GM19395 (cell line): ENCODE data around the gene ZSCAN16.
"Not testable (repeated sequence)": the region's sequence is repeated elsewhere in the genome, so short reads cannot be mapped to it uniquely, and the experiment has no call there.

ENCODE experiments used
- ATAC-seq: cut with Tn5 transposase; IDR thresholded peaks from one replicate; pipeline ENCODE4 v1.9.1; 2021; ENCODE audit warnings: mild to moderate bottlenecking, moderate library complexity; ENCODE audit not compliant: unreplicated experiment

ZSCAN16 gene

GRCh38 chr6:28124350-28124970, at the start of gene ZSCAN16:
ZSCAN16 (plus strand) TSS chr6:28124609; CDS start chr6:28125444, 835 bp downstream.
- ATAC-seq = peak; percentile 97

DNA sequence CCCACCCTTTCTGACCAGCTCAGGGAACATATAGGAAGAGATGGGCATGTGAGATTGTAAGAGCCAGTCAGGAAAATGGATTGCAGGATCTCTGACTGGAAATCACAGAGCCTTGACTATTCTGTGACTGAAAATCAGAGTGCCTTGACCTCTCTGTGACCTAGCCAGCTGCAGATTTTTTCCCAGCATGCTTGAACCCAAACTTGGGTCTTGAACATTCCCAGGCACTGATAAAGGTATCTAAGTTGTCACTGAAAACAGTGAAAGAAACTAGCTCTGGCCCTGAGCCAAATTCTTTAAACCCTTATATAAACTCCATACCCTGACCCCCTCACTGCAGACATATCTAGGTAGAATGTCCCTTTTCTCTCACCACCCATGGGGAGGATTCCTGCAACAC, 46.4 kb upstream of the ZSCAN16 start:
- ATAC-seq = no peak

DNA sequence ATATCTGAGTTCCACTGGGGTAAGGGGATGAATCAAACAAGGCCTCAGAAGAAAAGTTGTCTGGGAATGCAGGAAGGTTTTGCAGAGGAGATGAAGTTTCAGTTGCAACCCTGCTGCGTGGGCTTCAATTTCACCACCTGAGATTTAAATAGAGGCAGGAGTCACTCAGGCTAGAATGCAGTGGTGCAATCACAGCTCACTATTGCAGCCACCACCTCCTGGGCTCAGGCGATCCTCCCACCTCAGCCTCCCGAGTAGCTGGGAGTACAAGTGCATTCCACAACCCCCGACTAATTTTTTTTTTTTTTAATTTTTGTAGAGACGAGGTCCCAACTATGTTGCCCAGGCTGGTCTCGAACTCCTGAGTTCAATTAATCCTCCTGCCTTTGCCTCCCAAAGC, 45.6 kb upstream of the ZSCAN16 start:
- ATAC-seq = no peak

- peak; percentile 32 for ATAC-seq
These were observed 44.1 kb upstream of the ZSCAN16 start, which contains the start of gene ZNF165 for GRCh38 chr6:28080381-28080630. ZNF165 (plus strand) TSS chr6:28080568; CDS start chr6:28085481, 4,913 bp downstream.

GRCh38 chr6:28080631-28081485, 43.6 kb upstream of the ZSCAN16 start:
- ATAC-seq = peak; percentile 80

- peak; percentile 47 for ATAC-seq
These were observed 43.0 kb upstream of the ZSCAN16 start for GRCh38 chr6:28081486-28081751.

DNA sequence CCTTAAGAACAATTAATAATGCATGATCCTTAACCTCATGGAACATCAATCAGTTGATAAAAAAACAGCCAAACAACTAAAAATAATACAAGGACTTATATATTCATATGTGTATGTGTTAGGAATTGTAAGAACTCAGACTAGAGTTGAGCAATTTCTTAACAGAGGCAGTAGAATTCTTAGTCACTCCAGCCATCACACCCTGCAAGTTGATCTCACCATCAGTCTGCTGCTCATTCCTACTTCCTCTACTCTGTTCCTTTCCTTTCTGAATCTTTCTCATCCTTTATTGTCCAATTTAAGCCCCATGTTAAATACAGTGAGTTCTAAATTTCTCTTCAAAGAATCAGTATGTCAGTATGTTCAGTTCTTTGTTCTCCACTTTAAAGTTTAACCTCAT, 41.5 kb upstream of the ZSCAN16 start:
- ATAC-seq = no peak

DNA sequence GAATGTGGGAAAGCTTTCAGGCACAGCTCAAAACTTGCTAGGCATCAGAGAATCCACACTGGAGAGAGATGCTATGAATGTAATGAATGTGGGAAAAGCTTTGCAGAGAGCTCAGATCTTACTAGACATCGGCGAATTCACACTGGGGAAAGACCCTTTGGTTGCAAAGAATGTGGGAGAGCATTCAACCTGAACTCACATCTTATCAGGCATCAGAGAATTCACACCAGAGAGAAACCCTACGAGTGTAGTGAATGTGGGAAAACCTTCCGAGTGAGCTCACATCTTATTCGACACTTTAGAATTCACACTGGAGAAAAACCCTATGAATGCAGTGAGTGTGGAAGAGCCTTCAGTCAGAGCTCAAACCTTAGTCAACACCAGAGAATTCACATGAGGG, 35.4 kb upstream of the ZSCAN16 start:
- no peak for ATAC-seq

DNA sequence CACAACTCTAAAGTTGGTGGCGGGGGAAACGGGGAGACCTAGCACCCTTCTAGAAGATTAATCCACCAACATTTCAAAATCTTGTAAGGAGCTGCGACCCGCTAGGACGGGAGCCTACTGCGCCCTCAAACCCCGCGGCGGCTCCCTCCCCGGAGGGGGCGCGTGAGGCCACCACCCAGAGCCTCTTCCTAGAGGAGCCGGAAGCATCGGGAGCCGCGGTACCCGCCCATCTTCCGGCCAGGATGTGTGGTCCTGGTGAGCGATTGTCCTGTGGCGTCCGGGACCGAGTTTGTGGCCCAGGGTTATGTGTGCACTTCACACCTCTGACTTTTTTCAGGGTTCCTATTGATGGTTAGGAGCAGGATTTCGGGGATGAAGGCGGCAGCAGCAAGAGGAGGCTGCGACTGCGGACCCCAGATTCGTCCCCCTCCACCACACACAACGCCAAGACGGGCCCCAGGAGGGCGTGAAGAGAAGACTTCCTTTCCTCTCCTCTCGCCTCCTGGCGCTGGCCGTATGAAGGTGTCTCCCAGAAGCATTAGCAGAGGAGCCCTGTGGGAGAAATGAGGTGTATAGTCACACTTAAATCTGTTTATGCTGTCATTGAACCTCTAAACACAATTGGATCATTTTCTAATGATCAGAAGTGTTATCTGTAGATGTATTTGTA, 33.4 kb upstream of the ZSCAN16 start:
- no peak for ATAC-seq

DNA sequence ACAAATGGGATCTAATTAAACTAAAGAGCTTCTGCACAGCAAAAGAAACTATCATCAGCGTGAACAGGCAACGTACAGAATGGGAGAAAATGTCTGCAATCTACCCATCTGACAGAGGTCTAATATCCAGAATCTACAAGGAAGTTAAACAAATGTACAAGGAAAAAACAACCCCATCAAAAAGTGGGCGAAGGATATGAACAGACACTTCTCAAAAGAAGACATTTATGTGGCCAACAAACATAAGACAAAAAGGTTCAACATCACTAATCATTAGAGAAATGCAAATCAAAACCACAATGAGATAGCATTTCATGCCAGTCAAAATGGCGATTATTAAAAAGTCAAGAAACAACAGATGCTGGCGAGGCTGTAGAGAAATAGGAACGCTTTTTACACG, 22.2 kb upstream of the ZSCAN16 start:
- ATAC-seq = not testable (repeated sequence)

DNA sequence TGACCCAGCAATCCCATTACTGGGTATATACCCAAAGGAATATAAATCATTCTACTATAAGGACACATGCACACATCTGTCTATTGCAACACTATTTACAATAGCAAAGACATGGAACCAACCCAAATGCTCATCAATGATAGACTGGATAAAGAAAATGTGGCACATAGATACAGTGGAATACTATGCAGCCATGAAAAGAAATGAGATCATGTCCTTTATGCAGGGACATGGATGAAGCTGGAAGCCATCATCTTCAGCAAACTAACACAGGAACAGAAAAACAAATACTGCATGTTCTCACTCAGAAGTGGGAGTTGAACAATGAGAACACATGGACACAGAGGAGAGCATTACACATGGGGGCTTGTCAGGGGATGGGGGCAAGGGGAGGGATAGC, 21.7 kb upstream of the ZSCAN16 start:
- not testable (repeated sequence) for ATAC-seq

DNA sequence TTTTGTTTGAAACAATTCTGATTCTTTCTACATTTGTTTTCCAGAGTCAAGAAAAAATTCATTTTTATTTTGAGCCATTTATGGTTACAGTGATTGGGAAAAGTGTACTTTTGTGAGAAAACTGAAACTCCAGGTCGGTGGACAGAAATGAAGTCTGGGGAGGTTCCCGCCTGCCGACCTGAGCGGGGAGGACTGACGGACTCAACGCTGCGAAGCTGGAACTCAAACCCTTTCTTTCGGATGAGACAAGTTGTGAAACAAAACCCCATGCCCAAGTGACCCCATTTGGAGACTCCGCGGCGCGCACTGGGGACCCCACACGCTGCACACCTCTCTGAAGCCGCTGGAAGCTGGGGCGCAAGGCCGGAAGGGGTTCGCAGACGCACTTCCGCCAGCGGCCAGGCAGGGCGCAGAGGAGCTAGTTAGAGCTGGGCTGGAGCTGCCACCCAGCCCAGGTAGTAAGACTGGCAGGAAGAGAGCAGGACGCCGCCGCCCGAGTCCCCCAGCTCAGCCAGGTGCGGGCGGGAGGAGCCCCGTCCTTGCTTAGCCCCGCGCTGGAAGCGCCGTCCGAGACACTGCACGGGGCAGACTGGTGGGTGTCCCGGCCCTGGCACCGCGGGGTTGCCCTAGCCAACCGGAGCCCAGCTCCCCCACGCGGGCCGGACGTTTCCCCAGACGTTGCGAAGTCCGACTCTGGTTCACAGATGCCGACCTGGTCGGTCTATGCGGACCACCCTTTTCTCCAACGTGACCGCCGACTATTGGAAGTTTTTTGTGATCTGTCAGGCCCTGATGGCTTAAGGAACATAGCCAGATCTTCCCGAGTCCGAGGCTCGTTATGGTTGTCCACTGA, 19.8 kb upstream of the ZSCAN16 start:
- peak; percentile 99 for ATAC-seq

GRCh38 chr6:28105245-28105639, 19.2 kb upstream of the ZSCAN16 start:
- no peak for ATAC-seq

- ATAC-seq = no peak
These were observed 16.9 kb upstream of the ZSCAN16 start for GRCh38 chr6:28107506-28107905.

GRCh38 chr6:28111964-28112363, 12.4 kb upstream of the ZSCAN16 start:
- ATAC-seq = no peak

- ATAC-seq = no peak
These were observed 8.6 kb upstream of the ZSCAN16 start for GRCh38 chr6:28115799-28116198.

DNA sequence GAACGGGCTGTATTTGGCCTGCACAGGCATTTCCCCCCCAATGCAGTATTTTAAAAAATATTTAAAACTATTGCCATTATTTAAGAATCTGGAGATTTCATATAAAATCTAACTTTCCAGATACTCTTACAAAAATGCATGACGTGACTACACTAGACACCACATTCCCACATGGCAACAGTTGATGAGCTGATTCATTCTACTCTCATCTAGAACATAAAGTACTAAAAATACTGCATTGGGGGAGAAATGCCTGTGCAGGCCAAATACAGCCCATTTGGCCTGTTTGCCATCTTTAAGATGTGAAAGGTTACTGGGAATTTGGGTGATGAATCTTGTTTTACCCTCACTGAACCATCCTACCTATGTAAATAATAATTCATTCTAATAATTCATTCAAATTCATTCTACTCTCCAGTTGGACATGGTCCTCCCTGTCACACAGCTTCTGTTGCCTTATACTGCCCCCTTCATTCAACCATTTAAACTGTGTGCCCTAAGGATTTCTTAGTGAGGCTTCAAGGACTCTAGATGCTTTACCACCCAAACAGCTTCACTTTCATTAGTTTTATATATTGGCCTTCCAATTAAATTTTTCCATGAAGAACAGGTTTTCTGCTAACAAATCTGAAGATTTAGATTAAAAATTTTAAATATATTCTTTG, 6.9 kb upstream of the ZSCAN16 start:
- ATAC-seq = no peak

GRCh38 chr6:28118217-28118616, 6.2 kb upstream of the ZSCAN16 start:
- ATAC-seq = no peak

DNA sequence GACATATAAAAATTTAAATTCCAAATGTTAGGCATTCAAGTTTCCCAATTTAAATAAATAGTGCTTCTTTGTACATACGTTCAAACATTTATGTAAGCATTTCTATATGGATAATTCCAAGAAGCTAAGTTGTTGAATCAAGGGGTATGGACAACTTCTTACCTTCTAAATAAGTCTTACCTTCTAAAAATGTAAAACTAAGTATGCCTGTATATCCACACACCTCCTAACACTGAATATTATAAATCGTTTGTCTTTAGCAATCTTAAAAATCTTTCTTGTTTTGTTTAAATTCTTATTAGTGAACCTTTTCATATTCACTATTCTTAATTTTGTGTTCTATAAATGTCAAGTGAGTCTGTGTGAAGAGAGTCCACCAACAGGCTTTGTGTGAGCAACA, 2.5 kb upstream of the ZSCAN16 start:
- ATAC-seq = no peak

DNA sequence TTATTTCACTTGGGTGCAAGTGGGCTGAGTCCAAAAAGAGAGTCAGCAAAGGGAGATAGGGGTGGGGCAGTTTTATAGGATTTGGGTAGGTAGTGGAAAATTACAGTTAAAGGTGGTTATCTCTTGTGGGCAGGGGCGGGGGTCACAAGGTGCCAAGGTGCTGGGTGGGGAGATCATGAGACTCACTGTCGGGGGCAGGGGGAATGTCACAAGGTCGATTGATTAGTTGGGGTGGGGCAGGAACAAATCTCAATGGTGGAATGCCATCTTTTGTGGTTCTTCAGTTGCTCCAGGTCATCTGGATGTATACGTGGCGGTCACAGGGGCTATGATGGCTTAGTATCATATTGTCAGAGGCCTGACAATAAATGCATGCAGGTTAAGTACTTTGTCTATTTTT, 2.1 kb upstream of the ZSCAN16 start:
- not testable (repeated sequence) for ATAC-seq

GRCh38 chr6:28124971-28125353, 553 bp downstream of the ZSCAN16 start:
- ATAC-seq = no peak
